RPMI8226 (cell line): ENCODE measurements around the gene SECISBP2L.
"Not testable (repeated sequence)": the region's sequence is repeated elsewhere in the genome, so short reads cannot be mapped to it uniquely, and the experiment has no call there.

Experiments
- DNase-seq: peaks from one replicate; pipeline ENCODE4 v3.0.0-alpha.2; 2015

SECISBP2L gene

DNA sequence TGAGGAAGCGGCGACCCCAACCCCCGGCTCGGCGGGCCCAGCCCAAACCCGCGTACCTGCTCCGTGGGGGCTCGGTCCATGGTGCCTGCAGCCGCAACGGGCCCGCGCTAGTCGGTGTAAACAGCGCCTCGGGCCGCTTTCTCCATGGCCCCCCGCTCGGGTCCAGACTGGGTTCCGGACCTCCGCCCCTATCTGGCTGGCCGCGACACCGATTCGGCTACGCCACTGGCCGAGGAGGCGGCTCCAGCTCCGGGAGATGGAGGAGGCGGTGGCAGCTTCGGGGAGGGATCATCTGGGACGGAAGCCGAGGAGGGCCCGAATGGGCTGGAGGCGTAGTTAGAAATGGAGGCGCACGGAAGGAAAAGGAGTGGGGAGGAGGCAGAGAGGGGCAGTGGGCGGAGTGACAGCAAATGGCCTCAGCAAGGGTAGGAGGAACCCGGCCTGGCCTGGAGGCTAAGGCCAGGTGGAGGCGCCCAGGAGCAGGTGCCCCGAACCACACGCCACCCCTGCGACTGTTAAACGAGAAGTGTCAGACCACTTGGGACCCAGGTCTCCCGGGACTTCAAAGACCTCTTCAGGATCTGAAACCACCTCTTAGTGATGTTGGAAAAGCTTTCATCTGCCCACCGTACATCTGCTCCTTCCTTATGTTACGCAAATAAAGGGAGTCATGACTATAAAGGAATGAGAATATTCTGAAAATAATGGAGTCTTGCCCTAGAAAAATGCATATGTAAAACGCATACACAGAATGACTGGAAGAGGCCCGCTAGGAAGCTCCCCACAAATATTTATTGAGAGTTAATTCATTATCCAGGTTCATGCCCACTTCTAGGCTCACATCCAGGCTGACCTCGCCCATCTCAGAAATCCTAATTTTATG, at the start of gene SECISBP2L:
Gene SECISBP2L, minus strand, starts transcription at position 227 of the 883 bp plus-strand sequence. Its CDS starts 147 bp downstream, at position 80.
- peak; percentile 99 for DNase-seq

- no peak for DNase-seq
These were observed 48.7 kb upstream of the SECISBP2L start for GRCh38 chr15:49094923-49095322.

- no peak for DNase-seq
These were observed 47.2 kb upstream of the SECISBP2L start for GRCh38 chr15:49093252-49094105.

DNA sequence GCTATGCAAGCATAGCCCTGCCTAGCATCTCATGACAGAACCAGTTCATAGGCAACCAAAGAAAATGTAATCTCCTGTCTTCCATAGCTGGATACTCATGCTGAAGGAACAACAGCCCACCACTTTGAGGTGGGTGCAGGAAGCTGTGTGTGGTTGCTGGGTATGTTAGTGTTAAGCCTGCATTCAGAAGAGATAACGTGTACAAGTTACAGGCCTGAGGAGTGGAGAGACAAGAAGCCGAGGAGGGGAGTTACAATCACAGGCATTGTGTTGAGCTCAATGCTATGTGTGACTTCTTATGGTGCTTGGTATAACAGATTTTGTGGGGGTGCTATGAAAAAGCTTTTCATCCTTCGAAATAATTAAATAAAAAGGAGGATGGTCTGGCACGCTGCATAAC, 42.8 kb upstream of the SECISBP2L start:
- no peak for DNase-seq

DNA sequence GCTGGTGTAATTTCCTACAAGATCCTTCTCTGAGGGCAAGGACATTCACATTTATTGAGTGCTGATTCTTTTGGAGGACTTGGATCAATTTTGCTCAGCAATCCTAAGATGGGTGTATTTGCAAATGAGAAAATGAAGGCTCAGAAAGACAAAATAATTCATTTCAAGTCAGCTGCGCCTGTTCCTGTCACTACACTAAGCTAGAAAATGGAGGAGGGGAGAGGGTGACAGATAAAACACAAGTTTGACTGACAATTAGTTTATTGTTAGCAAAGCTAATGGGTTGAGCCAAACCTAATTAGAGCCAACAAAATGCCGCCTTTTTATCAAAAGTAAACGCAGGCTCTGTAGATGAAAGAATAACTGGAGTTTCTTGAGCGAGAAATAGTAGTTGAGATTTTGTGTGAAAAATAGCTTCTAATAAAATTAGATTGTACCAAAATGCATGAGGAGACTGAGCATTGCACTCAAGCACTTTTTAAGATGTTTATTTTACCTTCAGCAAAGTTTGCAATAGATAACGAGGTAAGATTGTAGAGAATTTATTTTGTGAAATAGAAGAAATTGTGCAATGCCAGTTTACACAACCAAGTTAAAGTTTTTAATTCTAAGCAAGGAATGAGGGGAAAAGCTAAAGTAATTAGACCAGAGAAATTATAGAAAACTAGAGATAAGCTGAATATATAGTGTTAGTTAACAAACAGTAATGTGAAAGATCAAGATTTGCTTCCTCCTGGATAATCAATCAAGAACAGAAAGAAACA, 39.6 kb upstream of the SECISBP2L start:
- DNase-seq, result no peak

- no peak for DNase-seq
These were observed 38.0 kb upstream of the SECISBP2L start for GRCh38 chr15:49084285-49084570.

GRCh38 chr15:49083401-49084284, 37.4 kb upstream of the SECISBP2L start:
- no peak for DNase-seq

DNA sequence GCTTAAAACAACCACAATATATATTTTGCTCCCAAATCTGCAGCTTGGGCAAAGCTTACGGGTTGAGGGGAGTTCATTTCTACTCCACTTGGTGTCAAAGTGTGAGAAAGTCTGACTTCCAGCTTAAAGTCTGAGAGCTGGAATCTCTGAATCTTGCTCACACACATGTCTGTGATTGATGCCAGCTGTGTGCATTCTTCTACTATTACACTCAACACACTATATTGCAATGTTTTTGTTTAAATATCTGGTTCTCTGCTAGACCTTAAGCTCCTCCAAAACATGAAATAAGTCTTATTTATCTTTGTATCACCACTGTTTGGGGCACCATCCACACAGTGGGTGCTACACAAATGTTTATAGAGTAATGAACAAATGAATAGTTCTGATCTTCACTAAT, 36.7 kb upstream of the SECISBP2L start:
- DNase-seq, result no peak

- no peak for DNase-seq
These were observed 33.2 kb upstream of the SECISBP2L start for GRCh38 chr15:49079340-49080039.

GRCh38 chr15:49075881-49076280, 29.6 kb upstream of the SECISBP2L start:
- DNase-seq, result no peak

- not testable (repeated sequence) for DNase-seq
These were observed 28.5 kb upstream of the SECISBP2L start for GRCh38 chr15:49074589-49075287.

- DNase-seq, result no peak
These were observed 20.1 kb upstream of the SECISBP2L start for GRCh38 chr15:49066372-49066771.

GRCh38 chr15:49064884-49065283, 18.6 kb upstream of the SECISBP2L start:
- no peak for DNase-seq

DNA sequence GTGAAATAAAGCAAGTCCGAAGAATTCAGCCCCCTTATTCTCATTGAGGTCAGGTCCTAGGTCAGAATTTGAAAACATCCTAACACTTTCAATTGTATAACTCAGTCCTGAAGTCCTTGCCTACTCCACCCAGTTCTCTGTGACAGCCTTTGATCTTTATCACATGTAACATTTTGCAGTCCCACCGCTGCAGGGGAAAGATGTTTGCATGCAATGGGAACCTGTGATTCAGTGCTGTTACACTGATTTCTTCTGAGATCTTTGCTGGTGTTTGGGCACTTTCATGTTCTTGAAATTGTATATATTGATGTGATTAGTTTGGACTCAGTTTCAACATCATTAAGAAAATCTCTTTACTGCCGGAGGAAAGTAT, 18.0 kb upstream of the SECISBP2L start:
- no peak for DNase-seq

GRCh38 chr15:49063402-49064280, 17.4 kb upstream of the SECISBP2L start:
- DNase-seq, result no peak

DNA sequence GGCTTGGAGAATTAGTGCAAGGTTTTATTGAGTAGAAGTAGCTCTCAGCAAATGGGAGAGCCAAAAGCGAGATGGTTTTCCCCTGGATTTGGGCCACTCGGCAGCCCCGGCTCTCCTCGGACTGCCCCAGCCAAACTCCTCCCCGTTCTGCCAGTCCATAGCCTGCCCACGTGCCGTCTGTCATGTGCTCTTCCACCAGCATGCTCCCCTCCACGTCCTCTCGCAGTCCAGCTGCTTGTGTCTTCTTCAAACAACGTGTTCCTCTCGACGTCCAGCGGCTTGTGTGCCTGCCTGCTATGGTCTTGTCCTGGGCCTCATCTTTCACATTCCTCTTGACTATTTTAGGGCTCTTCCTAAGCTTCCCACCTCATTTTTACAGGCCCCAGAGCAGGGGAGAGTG, 16.7 kb upstream of the SECISBP2L start:
- no peak for DNase-seq

DNA sequence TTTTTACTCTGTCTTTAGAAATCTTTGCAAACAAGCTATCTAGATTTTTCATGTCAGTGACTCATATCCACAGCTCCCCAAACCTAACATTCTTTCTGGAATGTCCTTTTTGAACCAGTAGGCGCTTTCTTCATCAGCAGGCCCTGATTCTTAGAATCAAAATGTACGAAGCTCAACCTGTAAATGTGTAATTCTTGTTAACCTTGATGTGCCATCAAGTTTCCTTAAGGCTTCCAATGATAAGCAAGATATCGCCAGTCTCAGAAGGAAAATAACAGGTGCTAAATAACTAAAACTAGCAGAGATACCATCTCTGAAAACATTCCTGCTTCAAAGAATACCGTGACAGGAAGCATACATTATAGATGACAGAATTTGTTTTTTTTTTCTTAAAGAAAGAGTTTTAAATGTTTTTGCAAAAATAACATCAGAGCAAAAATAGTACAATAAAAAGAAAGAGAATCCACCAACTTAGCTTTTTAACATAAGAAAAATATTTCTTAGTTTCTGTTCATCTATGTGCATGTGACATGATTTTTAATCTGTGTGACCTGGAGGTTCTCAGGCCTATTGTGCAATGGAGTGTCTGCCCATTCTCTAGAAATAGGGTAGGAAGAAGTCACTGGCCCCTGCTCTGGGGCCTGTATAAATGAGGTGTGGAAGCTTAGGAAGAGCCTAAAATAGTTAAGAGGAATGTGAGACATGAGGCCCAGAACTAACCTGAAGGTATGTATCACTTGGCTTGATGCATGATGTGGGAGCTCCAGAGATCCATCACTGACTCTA, 14.7 kb upstream of the SECISBP2L start:
- no peak for DNase-seq

DNA sequence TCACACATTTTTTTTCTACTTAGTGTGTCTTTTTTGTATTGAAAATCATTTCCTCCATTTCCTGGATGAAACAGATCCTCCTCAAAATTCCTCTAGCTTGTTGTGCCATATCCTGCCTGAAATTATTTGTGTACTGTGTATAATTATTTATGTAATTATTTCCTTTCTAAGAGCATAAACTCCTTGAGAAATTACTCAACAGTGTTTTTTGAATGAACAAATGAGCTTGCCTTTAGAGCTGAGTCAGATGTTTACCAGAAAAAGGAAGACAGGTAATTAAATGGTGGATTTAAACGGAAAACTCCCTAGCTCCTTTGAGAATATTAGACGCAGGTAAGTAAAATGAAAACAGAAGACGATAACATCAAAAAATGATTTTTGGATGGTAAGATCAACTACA, 13.2 kb upstream of the SECISBP2L start:
- DNase-seq, result no peak

DNA sequence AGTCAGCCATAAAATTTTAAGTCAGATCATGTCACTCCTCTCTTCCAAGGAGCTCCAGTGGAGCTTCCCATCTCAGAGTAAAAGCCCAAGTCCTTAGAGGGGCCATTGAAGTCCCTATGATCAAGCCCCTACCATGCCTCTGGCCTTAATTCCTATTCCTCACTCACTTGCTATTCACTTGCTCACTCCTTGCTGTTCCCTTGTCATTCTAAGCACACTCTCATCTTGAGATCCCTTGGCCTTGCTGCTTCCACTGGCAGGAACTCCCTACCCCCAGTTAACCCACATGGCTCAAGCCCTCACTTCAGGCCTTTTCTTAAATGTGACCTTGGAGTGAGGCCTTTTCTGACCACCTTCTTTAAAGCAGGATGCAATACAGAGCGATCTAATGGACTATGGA, 12.3 kb upstream of the SECISBP2L start:
- no peak for DNase-seq
